ENCODE data around the gene SLC25A21. TPM values are rescaled to one million over a fixed set of nuclear protein-coding genes. Genes with fewer than 3 reads are reported as not detected.

SLC25A21 gene
- polyA plus RNA-seq, 1 experiment: 0.50 TPM

- Histone ChIP-seq H3K27me3 (ENCODE audit: control insufficient read depth, insufficient read depth, low read length) (no peaks in the 10 kb centered on the region), H3K36me3 (ENCODE audit: control insufficient read depth, insufficient read depth, low read length) (no peaks in the 10 kb centered on the region), H3K4me3 (ENCODE audit: low read depth, low read length) (no peak overlapping the region)
- ChIA-PET CTCF (no interaction called here), POLR2A (no interaction called here)
- no peak for TF ChIP-seq CTCF (IDR thresholded peaks at IDR 0.05; ENCODE audit: insufficient read depth, low read depth, low read length)
- DNase-seq (ENCODE audit: low read depth): no peak
Observed at GRCh38 chr14:37021390-37021789, 151.0 kb downstream of the SLC25A21 start.

DNA sequence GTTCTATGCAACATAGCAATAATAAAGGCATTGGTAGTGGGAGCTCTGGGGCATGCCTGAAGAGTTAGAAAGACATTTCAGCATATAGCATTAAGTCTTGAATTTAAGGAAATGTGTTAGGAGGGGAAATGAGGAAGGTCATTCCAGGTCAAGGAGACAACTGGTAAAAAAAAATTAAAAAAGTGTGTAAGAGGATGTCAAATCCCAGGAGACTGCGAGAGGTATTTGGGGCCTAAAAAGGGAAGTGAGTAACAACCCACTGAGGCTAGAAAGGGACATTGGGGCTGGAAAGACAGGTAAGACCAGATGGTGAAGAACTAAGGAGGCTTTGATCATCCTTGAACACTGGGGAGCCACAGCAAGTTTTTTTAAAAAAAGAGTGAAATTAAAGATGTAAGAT, 152.9 kb downstream of the SLC25A21 start:
- no peak for TF ChIP-seq CTCF (IDR thresholded peaks at IDR 0.05; ENCODE audit: insufficient read depth, low read depth, low read length)
- Histone ChIP-seq H3K36me3 (ENCODE audit: control insufficient read depth, insufficient read depth, low read length) (no peaks in the 10 kb centered on the region), H3K4me3 (ENCODE audit: low read depth, low read length) (no peak overlapping the region), H3K27me3 (ENCODE audit: control insufficient read depth, insufficient read depth, low read length) (no peaks in the 10 kb centered on the region)
- ChIA-PET CTCF (no interaction called here), POLR2A (no interaction called here)
- DNase-seq (ENCODE audit: low read depth): no peak

DNA sequence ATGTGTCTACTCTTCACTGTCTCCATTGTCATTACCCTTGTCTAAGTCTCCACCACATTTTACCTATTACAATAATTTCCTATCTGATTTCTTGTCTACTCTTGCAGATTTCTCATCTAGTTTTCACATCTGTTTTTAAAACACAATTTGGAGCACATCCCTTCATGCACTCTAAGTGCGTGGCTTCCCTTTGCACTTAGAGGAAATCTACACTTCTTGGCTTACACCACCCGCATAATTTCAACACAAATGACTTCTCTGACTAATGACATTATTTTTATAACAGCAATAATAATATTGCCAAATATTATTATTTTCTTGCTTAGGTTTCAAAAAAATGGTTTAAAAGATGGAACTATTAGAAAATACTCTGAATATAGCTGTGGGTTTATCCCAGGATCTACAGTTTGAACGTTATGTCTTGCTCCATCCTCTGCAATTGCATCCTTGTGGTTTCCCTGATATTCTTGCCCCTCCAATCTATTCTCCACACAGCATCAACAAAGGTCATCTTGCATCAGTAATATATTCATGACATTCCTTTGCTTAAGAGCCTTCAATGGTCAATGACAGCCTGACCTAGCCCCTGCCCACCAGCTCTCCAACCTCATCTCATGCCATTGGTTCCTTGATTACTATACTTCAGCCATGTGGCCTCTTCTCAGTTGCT, 153.7 kb downstream of the SLC25A21 start:
- ChIA-PET CTCF (no interaction called here), POLR2A (no interaction called here)
- TF ChIP-seq CTCF (IDR thresholded peaks at IDR 0.05; ENCODE audit: insufficient read depth, low read depth, low read length): no peak
- no peak for DNase-seq (ENCODE audit: low read depth)
- no peaks in the 10 kb centered on the region for H3K36me3 ChIP-seq (ENCODE audit: control insufficient read depth, insufficient read depth, low read length)
- no peak overlapping the region for H3K4me3 ChIP-seq (ENCODE audit: low read depth, low read length)
- H3K27me3 ChIP-seq (ENCODE audit: control insufficient read depth, insufficient read depth, low read length): no peaks in the 10 kb centered on the region

- DNase-seq (ENCODE audit: low read depth): no peak
- Histone ChIP-seq H3K36me3 (ENCODE audit: control insufficient read depth, insufficient read depth, low read length) (no peaks in the 10 kb centered on the region), H3K27me3 (ENCODE audit: control insufficient read depth, insufficient read depth, low read length) (peaks cover 1% of the 10 kb centered on the region; the same call in 1 of the 2 replicates), H3K4me3 (ENCODE audit: low read depth, low read length) (no peak overlapping the region)
- CTCF ChIA-PET: no interaction called here
- POLR2A ChIA-PET: no interaction called here
- no peak for TF ChIP-seq CTCF (IDR thresholded peaks at IDR 0.05; ENCODE audit: insufficient read depth, low read depth, low read length)
Observed at GRCh38 chr14:37013078-37013477, 159.3 kb downstream of the SLC25A21 start.

DNA sequence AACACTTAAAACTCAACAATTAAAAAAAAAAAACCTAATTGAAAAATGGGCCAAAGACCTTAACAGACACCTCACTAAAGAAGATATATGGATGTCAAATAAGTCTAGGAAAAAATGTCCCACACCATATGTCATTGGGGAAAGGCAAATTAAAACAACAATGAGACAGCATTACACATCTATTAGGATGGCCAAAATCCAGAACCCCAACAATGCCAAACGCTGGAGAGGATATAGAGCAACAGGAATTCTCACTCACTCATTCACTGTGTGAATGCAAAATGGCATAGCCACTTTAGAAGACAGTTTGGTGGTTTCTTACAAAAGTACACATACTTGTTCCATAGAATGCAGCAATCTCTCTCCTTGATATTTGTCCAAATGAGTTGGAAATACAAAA, 173.7 kb downstream of the SLC25A21 start:
- H3K4me3 ChIP-seq (ENCODE audit: low read depth, low read length): no peak overlapping the region
- TF ChIP-seq CTCF (IDR thresholded peaks at IDR 0.05; ENCODE audit: insufficient read depth, low read depth, low read length): no peak
- CTCF ChIA-PET: no interaction called here
- no peaks in the 10 kb centered on the region for H3K27me3 ChIP-seq (ENCODE audit: control insufficient read depth, insufficient read depth, low read length)
- DNase-seq (ENCODE audit: low read depth): no peak
- POLR2A ChIA-PET: no interaction called here
- no peaks in the 10 kb centered on the region for H3K36me3 ChIP-seq (ENCODE audit: control insufficient read depth, insufficient read depth, low read length)
